NB4 (cell line): ENCODE measurements around the gene LRRC39.

Experiments
- POLR2A ChIP-seq: IDR thresholded peaks from 2 replicates; pipeline ENCODE4 v1.6.1; 2011; ENCODE audit warnings: mild to moderate bottlenecking; ENCODE audit not compliant: insufficient read length; ENCODE audit errors: extremely low read depth
- TF ChIP-seq, protein P1 (sequence below): IDR thresholded peaks from one replicate; pipeline ENCODE4 v1.5.1; 2012; ENCODE audit warnings: low read depth, low read length

DNA sequence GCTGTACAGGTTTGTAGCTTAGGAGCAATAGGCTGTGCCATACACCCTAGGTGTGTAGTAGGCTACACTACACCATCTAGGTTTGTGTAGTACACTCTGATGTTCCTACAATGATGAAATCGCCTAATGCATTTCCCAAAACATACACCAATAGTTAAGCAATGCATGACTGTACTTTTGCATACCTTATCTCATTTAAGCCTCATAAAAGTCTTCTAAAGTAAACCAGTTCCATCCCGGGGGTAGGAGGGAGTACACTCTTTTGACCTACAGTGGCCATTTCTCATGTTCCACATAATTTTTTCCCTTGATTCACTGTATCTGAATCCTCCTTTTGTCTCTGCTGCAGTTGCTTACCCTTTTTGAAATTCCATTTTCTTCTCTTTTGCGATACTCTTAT, 32.9 kb downstream of the LRRC39 start:
- TF ChIP-seq, protein P1, sequence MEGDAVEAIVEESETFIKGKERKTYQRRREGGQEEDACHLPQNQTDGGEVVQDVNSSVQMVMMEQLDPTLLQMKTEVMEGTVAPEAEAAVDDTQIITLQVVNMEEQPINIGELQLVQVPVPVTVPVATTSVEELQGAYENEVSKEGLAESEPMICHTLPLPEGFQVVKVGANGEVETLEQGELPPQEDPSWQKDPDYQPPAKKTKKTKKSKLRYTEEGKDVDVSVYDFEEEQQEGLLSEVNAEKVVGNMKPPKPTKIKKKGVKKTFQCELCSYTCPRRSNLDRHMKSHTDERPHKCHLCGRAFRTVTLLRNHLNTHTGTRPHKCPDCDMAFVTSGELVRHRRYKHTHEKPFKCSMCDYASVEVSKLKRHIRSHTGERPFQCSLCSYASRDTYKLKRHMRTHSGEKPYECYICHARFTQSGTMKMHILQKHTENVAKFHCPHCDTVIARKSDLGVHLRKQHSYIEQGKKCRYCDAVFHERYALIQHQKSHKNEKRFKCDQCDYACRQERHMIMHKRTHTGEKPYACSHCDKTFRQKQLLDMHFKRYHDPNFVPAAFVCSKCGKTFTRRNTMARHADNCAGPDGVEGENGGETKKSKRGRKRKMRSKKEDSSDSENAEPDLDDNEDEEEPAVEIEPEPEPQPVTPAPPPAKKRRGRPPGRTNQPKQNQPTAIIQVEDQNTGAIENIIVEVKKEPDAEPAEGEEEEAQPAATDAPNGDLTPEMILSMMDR, result no peak
- TF ChIP-seq POLR2A, result no peak
